Endodermal cell (in vitro differentiated cells): ENCODE results near the gene TMED1. TPM values are rescaled to one million over a fixed set of nuclear protein-coding genes. Genes with fewer than 3 reads are reported as not detected.

Experiments used
- DNase-seq: peaks from one replicate; pipeline ENCODE4 v3.0.0-alpha.2; 2017
- H3K27ac ChIP-seq: 2 replicates; pipeline ENCODE4 v1.5.1; 2013; ENCODE audit warnings: mild to moderate bottlenecking, low read depth, low read length, moderate library complexity
- H3K27me3 ChIP-seq: 2 replicates; pipeline ENCODE4 v1.6.1; 2013; ENCODE audit warnings: mild to moderate bottlenecking, low read length, moderate library complexity; ENCODE audit not compliant: insufficient read depth, control insufficient read depth, poor library complexity, severe bottlenecking
- H3K36me3 ChIP-seq: 2 replicates; pipeline ENCODE4 v1.7.0; 2013; ENCODE audit warnings: mild to moderate bottlenecking, low read length, moderate library complexity; ENCODE audit not compliant: control insufficient read depth, insufficient read depth
- H3K4me1 ChIP-seq: one replicate; pipeline ENCODE4 v1.7.0; 2013; ENCODE audit warnings: low read length; ENCODE audit not compliant: control insufficient read depth, insufficient read depth
- H3K4me3 ChIP-seq: 2 replicates; pipeline ENCODE4 v1.5.1; 2013; ENCODE audit warnings: mild to moderate bottlenecking, low read length, moderate library complexity
- H3K9ac ChIP-seq: 2 replicates; pipeline ENCODE4 v1.6.1; 2013; ENCODE audit warnings: mild to moderate bottlenecking, low read length, moderate library complexity; ENCODE audit not compliant: poor library complexity, severe bottlenecking; ENCODE audit errors: extremely low read depth
- H3K9me3 ChIP-seq: 2 replicates; pipeline ENCODE4 v1.6.1; 2013; ENCODE audit warnings: mild to moderate bottlenecking, low read length, moderate library complexity; ENCODE audit not compliant: control insufficient read depth
- H3K27ac Mint-ChIP-seq: 2 replicates; pipeline ENCODE4 v1.8.0; 2020; ENCODE audit warnings: mixed read lengths
- H3K27me3 Mint-ChIP-seq: 2 replicates; pipeline ENCODE4 v1.8.0; 2021; ENCODE audit warnings: mild to moderate bottlenecking, mixed read lengths; ENCODE audit not compliant: insufficient read depth
- H3K36me3 Mint-ChIP-seq: 2 replicates; pipeline ENCODE4 v1.8.0; 2020; ENCODE audit warnings: low read depth, mixed read lengths
- H3K4me1 Mint-ChIP-seq: 2 replicates; pipeline ENCODE4 v1.8.0; 2020; ENCODE audit warnings: mixed read lengths
- H3K4me3 Mint-ChIP-seq: 2 replicates; pipeline ENCODE4 v1.8.0; 2020; ENCODE audit warnings: mild to moderate bottlenecking, moderate library complexity, mixed read lengths
- H3K9me3 Mint-ChIP-seq: 2 replicates; pipeline ENCODE4 v1.8.0; 2020; ENCODE audit warnings: mild to moderate bottlenecking, mixed read lengths
- WGBS, 2 experiments: methylation state at CpG; one replicate each; pipeline versions ENCODE4 v1.1.5 to v1.1.7; 2013; ENCODE audit warnings: missing lambda C conversion rate in 2 of 2, mixed read lengths in 1 of 2; ENCODE audit not compliant: insufficient coverage in 1 of 2, insufficient read length in 1 of 2; 5-methylcytosine and 5-hydroxymethylcytosine counted together
- microRNA-seq: library from miRNA; unstranded; fragments of <30 nt; microRNA quantifications from one replicate; pipeline ENCODE4 v1.2.0, GENCODE V29; 2020; ENCODE audit warnings: borderline microRNAs expressed
- total RNA-seq, 2 donors: library from RNA; stranded (reverse); fragmentation: NEBNext Ultra II Directional in 1 of 2; extraction: Animal tissue kit (Norgen Biotek cat#: 25700) in 1 of 2; gene quantifications; 2 replicates in 1 of 2; 3 replicates in 1 of 2; pipeline ENCODE4 v1.2.1, GENCODE V29; 2021
- TF ChIP-seq, protein P1 (sequence below): fragments of 200-600 bp; sonication (generic); conservative IDR thresholded peaks from 2 replicates; pipeline ENCODE4 v1.5.0; 2021; ENCODE audit warnings: antibody characterized with exemption, mild to moderate bottlenecking

The TMED1 gene
- total RNA-seq, 2 donors from 2014 or later, result 19.7 to 34.5 TPM

GRCh38 chr19:10784257-10784656 is 51.8 kb downstream of the TMED1 start:
- Histone ChIP-seq H3K9ac (no peak overlapping the region), H3K9me3 (no peaks in the 10 kb centered on the region), H3K36me3 (peaks cover 57% of the 10 kb centered on the region), H3K27ac (no peak overlapping the region), H3K4me3 (no peak overlapping the region), H3K4me1 (no peaks in the 10 kb centered on the region), H3K27me3 (no peaks in the 10 kb centered on the region)
- peaks cover 73% of the 10 kb centered on the region for H3K36me3 Mint-ChIP-seq
- H3K27ac Mint-ChIP-seq, result no peak overlapping the region
- no peak for DNase-seq
- H3K27me3 Mint-ChIP-seq, result no peaks in the 10 kb centered on the region
- no peaks in the 10 kb centered on the region for H3K9me3 Mint-ChIP-seq
- H3K4me1 Mint-ChIP-seq, result no peaks in the 10 kb centered on the region
- TF ChIP-seq, protein P1, sequence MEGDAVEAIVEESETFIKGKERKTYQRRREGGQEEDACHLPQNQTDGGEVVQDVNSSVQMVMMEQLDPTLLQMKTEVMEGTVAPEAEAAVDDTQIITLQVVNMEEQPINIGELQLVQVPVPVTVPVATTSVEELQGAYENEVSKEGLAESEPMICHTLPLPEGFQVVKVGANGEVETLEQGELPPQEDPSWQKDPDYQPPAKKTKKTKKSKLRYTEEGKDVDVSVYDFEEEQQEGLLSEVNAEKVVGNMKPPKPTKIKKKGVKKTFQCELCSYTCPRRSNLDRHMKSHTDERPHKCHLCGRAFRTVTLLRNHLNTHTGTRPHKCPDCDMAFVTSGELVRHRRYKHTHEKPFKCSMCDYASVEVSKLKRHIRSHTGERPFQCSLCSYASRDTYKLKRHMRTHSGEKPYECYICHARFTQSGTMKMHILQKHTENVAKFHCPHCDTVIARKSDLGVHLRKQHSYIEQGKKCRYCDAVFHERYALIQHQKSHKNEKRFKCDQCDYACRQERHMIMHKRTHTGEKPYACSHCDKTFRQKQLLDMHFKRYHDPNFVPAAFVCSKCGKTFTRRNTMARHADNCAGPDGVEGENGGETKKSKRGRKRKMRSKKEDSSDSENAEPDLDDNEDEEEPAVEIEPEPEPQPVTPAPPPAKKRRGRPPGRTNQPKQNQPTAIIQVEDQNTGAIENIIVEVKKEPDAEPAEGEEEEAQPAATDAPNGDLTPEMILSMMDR, result no peak
- no peak overlapping the region for H3K4me3 Mint-ChIP-seq
- 94 to 97% methylated on average over 8 to 10 of the region's 10 CpGs for WGBS, 2 experiments

DNA sequence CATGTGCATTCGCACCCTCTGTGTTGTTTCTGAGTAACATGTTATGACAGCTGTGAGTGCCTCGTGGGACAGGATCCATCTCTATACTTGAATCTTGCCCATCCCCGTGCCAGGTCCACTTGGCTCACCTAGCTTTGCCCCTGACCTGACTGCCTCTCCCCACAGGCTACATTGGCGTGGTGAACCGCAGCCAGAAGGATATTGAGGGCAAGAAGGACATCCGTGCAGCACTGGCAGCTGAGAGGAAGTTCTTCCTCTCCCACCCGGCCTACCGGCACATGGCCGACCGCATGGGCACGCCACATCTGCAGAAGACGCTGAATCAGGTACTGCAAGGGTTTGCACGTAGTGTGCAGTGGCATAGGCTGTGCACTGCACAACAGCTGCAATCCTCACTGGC is 53.2 kb downstream of the TMED1 start:
- H3K4me1 ChIP-seq, result no peaks in the 10 kb centered on the region
- Mint-ChIP-seq H3K27me3 (no peaks in the 10 kb centered on the region), H3K36me3 (peaks cover 70% of the 10 kb centered on the region), H3K4me1 (no peaks in the 10 kb centered on the region), H3K4me3 (no peak overlapping the region), H3K9me3 (no peaks in the 10 kb centered on the region), H3K27ac (no peak overlapping the region)
- H3K9me3 ChIP-seq, result no peaks in the 10 kb centered on the region
- TF ChIP-seq, protein P1, result no peak
- no peak for DNase-seq
- H3K36me3 ChIP-seq, result peaks cover 62% of the 10 kb centered on the region
- no peak overlapping the region for H3K9ac ChIP-seq
- H3K27ac ChIP-seq, result no peak overlapping the region
- no peaks in the 10 kb centered on the region for H3K27me3 ChIP-seq
- 96% methylated on average over 12 to 13 of the region's 13 CpGs for WGBS, 2 experiments
- no peak overlapping the region for H3K4me3 ChIP-seq

Small RNAs within 50 kb of the gene (microRNA-seq; reads per million reads assigned to microRNA genes)
- gene MIR199A1 (not detected), gene MIR6793 (not detected)

Other genes starting within 250 kb of the TMED1 start
- gene AP1M2, start 248.9 kb downstream of the TMED1 start, total RNA-seq, result 100 to 1,000 TPM; 132 to 146 TPM
- 100 to 1,000 TPM; 106 to 240 TPM for gene SLC44A2, start 210.7 kb downstream of the TMED1 start, total RNA-seq
- 100 to 1,000 TPM; 625 to 629 TPM for gene ILF3, start 181.9 kb downstream of the TMED1 start, total RNA-seq
- gene QTRT1, start 134.8 kb downstream of the TMED1 start, total RNA-seq, result 10 to 100 TPM; 36.8 to 40.0 TPM
- gene DNM2, start 118.1 kb downstream of the TMED1 start, total RNA-seq, result 100 to 1,000 TPM; 118 to 136 TPM
- gene C19orf38, start 12.2 kb upstream of the TMED1 start, total RNA-seq, result under 1 TPM in 1 of 2 donors, not detected in 1; 0.24 TPM
- 10 to 100 TPM; 80.6 to 86.6 TPM for gene CARM1, start 35.3 kb upstream of the TMED1 start, total RNA-seq
- gene YIPF2, start 92.4 kb upstream of the TMED1 start, total RNA-seq, result 10 to 100 TPM; 55.6 to 62.6 TPM
- gene TIMM29, start 92.6 kb upstream of the TMED1 start, total RNA-seq, result 10 to 100 TPM; 20.0 to 26.8 TPM
- 100 to 1,000 TPM; 290 to 292 TPM for gene SMARCA4, start 124.8 kb upstream of the TMED1 start, total RNA-seq